GM12878 (cell line): ENCODE results near the gene BICC1. TPM values are rescaled to one million over a fixed set of nuclear protein-coding genes. Genes with fewer than 3 reads are reported as not detected.

Experiments used
- ATAC-seq: fragments of 200-7000 bp; cut with Tn5 transposase; 3 replicates; pipeline ENCODE4 v1.9.1; 2020; ENCODE audit warnings: mild to moderate bottlenecking, moderate library complexity
- BruUV-seq: library from RNA; stranded (reverse); fragments of 400-500 nt; replicated peaks from 2 replicates; lab custom pipeline; 2021; lab: Mats Ljungman, UMichigan
- CTCF ChIA-PET: fragments of 300-600 bp; sonication (Branson Sonifier 250); formaldehyde crosslinking; extraction: SDS; loops from one replicate; lab custom pipeline; 2021; ENCODE audit warnings: inconsistent platforms; lab: Yijun Ruan, JAX
- POLR2A ChIA-PET: fragments of 350-600 bp; formaldehyde crosslinking; extraction: SDS; loops from one replicate; lab custom pipeline; 2021; ENCODE audit warnings: inconsistent platforms; lab: Charles Lee
- RAD21 ChIA-PET: fragments of 300-600 bp; sonication (Branson Sonifier 250); formaldehyde crosslinking; loops from one replicate; lab custom pipeline; 2023; ENCODE audit warnings: antibody characterized with exemption; ENCODE audit not compliant: unreplicated experiment; lab: Charles Lee
- SMC1A ChIA-PET: fragments of 300-600 bp; sonication (Branson Sonifier 250); formaldehyde crosslinking; loops from one replicate; lab custom pipeline; 2023; ENCODE audit not compliant: unreplicated experiment, uncharacterized antibody; lab: Charles Lee
- DNase-seq: peaks from one replicate; pipeline ENCODE4 v3.0.0-alpha.2; 2011; ENCODE audit warnings: low read depth, low spot score
- FAIRE-seq: peaks from 3 replicates; lab custom pipeline; 2011; peaks lifted over from hg19 to GRCh38; lab: Jason Lieb, UNC
- H2AFZ ChIP-seq: 2 replicates; pipeline ENCODE4 v1.6.0; 2011; ENCODE audit warnings: low read depth, low read length, control low read depth; ENCODE audit not compliant: control insufficient read depth
- H3K27ac ChIP-seq: 2 replicates; pipeline ENCODE4 v1.5.1; 2011; ENCODE audit warnings: control low read depth; ENCODE audit not compliant: control insufficient read depth, insufficient read depth
- H3K27me3 ChIP-seq, 2 experiments: replicated peaks in 1 of 2; 2 replicates each; pipeline versions ENCODE4 v1.6.0 to v1.6.1; 2011; ENCODE audit warnings: low read length in 1 of 2; ENCODE audit not compliant: control insufficient read depth in 2 of 2, insufficient read depth in 2 of 2
- H3K36me3 ChIP-seq, 2 experiments: 2 replicates each; pipeline ENCODE4 v1.5.1; 2011; ENCODE audit warnings: low read length in 1 of 2; ENCODE audit not compliant: control insufficient read depth in 2 of 2, insufficient read depth in 2 of 2
- H3K4me1 ChIP-seq: 2 replicates; pipeline ENCODE4 v1.6.1; 2011; ENCODE audit warnings: mild to moderate bottlenecking, low read length, moderate library complexity, mixed read lengths; ENCODE audit not compliant: control insufficient read depth, insufficient read depth
- H3K4me2 ChIP-seq: 2 replicates; pipeline ENCODE4 v1.6.0; 2011; ENCODE audit warnings: control low read depth; ENCODE audit not compliant: control insufficient read depth, insufficient read depth
- H3K4me3 ChIP-seq: fragments of 200-600 bp; sonication (generic); 2 replicates; pipeline ENCODE4 v1.5.1; 2016
- H3K79me2 ChIP-seq: 2 replicates; pipeline ENCODE4 v1.6.0; 2011; ENCODE audit warnings: low read length; ENCODE audit not compliant: control insufficient read depth, insufficient read depth
- H3K9ac ChIP-seq: 2 replicates; pipeline ENCODE4 v1.8.0; 2011; ENCODE audit warnings: low read length, control low read depth, mixed read lengths; ENCODE audit not compliant: control insufficient read depth, insufficient read depth
- H3K9me3 ChIP-seq: replicated peaks from 3 replicates; pipeline ENCODE4 v1.5.1; 2011; ENCODE audit warnings: mild to moderate bottlenecking, low read length; ENCODE audit not compliant: control insufficient read depth, insufficient read depth
- H4K20me1 ChIP-seq: 2 replicates; pipeline ENCODE4 v1.6.0; 2011; ENCODE audit not compliant: control insufficient read depth, insufficient read depth
- MAX ChIP-seq: IDR thresholded peaks from 2 replicates; pipeline ENCODE4 v1.6.1; 2012; ENCODE audit warnings: low read depth, low read length, improper control_type of control experiment
- MTA3 ChIP-seq: IDR thresholded peaks from 2 replicates; pipeline ENCODE4 v1.6.1; 2012; ENCODE audit warnings: low read length, inconsistent platforms, borderline replicate concordance
- NRF1 ChIP-seq: conservative IDR thresholded peaks from 2 replicates; pipeline ENCODE4 v1.6.1; 2011; ENCODE audit warnings: mild to moderate bottlenecking, low read depth, low read length, improper control_type of control experiment
- ZNF384 ChIP-seq: IDR thresholded peaks from 2 replicates; pipeline ENCODE4 v1.6.1; 2012; ENCODE audit warnings: low read depth, mild to moderate bottlenecking, low read length, improper control_type of control experiment, borderline replicate concordance
- WGBS: methylation state at CpG from one replicate; pipeline ENCODE4 v1.1.6; 2016; ENCODE audit warnings: low lambda C conversion rate; ENCODE audit not compliant: insufficient replicate concordance, insufficient coverage; ENCODE audit errors: missing lambda C conversion rate; 5-methylcytosine and 5-hydroxymethylcytosine counted together
- in situ Hi-C: fragments of 300-500 bp; cut with MboI; formaldehyde crosslinking; loops from 9 replicates; pipeline ENCODE4 v1.14.3; 2018; ENCODE audit warnings: mixed read lengths
- intact Hi-C: fragments of 100-400 bp; cut with micrococcal nuclease; formaldehyde crosslinking; loops from one replicate; pipeline ENCODE4 v1.14.2; 2022; ENCODE audit not compliant: unreplicated experiment
- polyA plus RNA-seq, 11 experiments: library from polyadenylated mRNA; depleted of rRNA in 4 of 11; unstranded in 6 of 11; stranded (reverse) in 5 of 11; fragments of >200 nt; fragmentation: Nextera tagmentation in 4 of 11; fragmentation: Illumina TruSeq in 1 of 11; extraction: Ambion mirVana in 4 of 11; extraction: Trizol in 1 of 11; gene quantifications; 1 replicate in 1 of 11; 2 replicates in 10 of 11; pipeline versions ENCODE4 v1.2.1 to v1.2.3, GENCODE V29; 2011 to 2016; ENCODE audit warnings: inconsistent platforms in 2 of 11, missing spikeins in 2 of 11, low read depth in 1 of 11
- total RNA-seq, 4 experiments: library from RNA; depleted of rRNA in 3 of 4; stranded (reverse); fragments of >200 nt in 3 of 4; fragmentation: Illumina TruSeq in 1 of 4; extraction: Trizol in 1 of 4; gene quantifications; 2 replicates each; pipeline versions ENCODE4 v1.2.1 to v1.2.3, GENCODE V29; 2013 to 2021
- TF ChIP-seq, protein P1 (sequence below): fragments of 450-650 bp; IDR thresholded peaks from 2 replicates; pipeline ENCODE4 v1.6.1; 2017; ENCODE audit warnings: mild to moderate bottlenecking, moderate library complexity

BICC1 gene
- total and polyA plus RNA-seq, 10 of the 15 experiments (the other 5 are each of a cell fraction or from before 2014, with no cell fraction given) = 0.01 to 0.10 (median 0.04) TPM; not detected in 5

GRCh38 chr10:58576751-58577436 lies 64.2 kb downstream of the BICC1 start:
- BruUV-seq = no TSS peak
- ChIA-PET RAD21 (no interaction called here), CTCF (no interaction called here)

DNA sequence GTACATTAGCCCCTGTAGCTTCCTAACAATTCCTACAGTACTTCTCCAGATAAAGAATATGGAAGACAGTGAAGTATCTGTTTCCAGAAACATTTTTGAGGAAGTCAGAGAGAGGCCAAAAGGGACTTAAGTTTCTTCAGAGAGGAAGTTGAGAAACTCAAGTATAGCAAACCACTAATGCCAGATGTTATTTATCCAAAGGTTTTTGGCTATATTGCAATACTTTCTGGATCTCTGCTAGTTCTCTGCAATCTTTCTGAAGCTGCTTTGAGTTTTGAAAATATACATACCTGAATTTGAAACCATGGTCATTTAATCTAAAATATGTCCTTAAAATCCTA lies 64.7 kb downstream of the BICC1 start:
- Histone ChIP-seq H2AFZ (no peak overlapping the region), H3K27ac (no peak overlapping the region), H3K4me3 (no peak overlapping the region), H4K20me1 (no peaks in the 10 kb centered on the region), H3K79me2 (no peaks in the 10 kb centered on the region), H3K36me3 (no peaks in the 10 kb centered on the region), H3K9me3 (no peaks in the 10 kb centered on the region), H3K27me3 (no peaks in the 10 kb centered on the region), H3K9ac (no peak overlapping the region), H3K4me1 (no peaks in the 10 kb centered on the region)
- ChIA-PET RAD21 (no interaction called here), SMC1A (no interaction called here), POLR2A (no interaction called here), CTCF (no interaction called here)
- FAIRE-seq (no peak), DNase-seq (no peak)
- in situ Hi-C loops = no loop called here
- BruUV-seq = no TSS peak
- no peak for TF ChIP-seq MAX
- no peak for TF ChIP-seq NRF1
- TF ChIP-seq, protein P1, sequence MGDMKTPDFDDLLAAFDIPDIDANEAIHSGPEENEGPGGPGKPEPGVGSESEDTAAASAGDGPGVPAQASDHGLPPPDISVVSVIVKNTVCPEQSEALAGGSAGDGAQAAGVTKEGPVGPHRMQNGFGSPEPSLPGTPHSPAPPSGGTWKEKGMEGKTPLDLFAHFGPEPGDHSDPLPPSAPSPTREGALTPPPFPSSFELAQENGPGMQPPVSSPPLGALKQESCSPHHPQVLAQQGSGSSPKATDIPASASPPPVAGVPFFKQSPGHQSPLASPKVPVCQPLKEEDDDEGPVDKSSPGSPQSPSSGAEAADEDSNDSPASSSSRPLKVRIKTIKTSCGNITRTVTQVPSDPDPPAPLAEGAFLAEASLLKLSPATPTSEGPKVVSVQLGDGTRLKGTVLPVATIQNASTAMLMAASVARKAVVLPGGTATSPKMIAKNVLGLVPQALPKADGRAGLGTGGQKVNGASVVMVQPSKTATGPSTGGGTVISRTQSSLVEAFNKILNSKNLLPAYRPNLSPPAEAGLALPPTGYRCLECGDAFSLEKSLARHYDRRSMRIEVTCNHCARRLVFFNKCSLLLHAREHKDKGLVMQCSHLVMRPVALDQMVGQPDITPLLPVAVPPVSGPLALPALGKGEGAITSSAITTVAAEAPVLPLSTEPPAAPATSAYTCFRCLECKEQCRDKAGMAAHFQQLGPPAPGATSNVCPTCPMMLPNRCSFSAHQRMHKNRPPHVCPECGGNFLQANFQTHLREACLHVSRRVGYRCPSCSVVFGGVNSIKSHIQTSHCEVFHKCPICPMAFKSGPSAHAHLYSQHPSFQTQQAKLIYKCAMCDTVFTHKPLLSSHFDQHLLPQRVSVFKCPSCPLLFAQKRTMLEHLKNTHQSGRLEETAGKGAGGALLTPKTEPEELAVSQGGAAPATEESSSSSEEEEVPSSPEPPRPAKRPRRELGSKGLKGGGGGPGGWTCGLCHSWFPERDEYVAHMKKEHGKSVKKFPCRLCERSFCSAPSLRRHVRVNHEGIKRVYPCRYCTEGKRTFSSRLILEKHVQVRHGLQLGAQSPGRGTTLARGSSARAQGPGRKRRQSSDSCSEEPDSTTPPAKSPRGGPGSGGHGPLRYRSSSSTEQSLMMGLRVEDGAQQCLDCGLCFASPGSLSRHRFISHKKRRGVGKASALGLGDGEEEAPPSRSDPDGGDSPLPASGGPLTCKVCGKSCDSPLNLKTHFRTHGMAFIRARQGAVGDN = no peak
- no peak for TF ChIP-seq MTA3
- TF ChIP-seq, all 136 proteins: peak for 0
- intact Hi-C loops = no loop called here
- no peak for ATAC-seq
- H3K4me2 ChIP-seq = no peak overlapping the region

More at GRCh38 chr10:58576751-58577436, 64.2 kb downstream of the BICC1 start:
- Histone ChIP-seq H3K9me3 (no peaks in the 10 kb centered on the region), H3K4me3 (no peak overlapping the region), H2AFZ (no peak overlapping the region), H3K27me3 (no peaks in the 10 kb centered on the region), H3K27ac (no peak overlapping the region), H3K4me2 (no peak overlapping the region), H4K20me1 (no peaks in the 10 kb centered on the region), H3K9ac (no peak overlapping the region), H3K79me2 (no peaks in the 10 kb centered on the region), H3K36me3 (no peaks in the 10 kb centered on the region), H3K4me1 (no peaks in the 10 kb centered on the region)
- no peak for FAIRE-seq
- no peak for TF ChIP-seq ZNF384
- WGBS = 11% methylated on average over 3 of the region's 3 CpGs
- POLR2A ChIA-PET = no interaction called here
- intact Hi-C loops (no loop called here), in situ Hi-C loops (no loop called here)
- ATAC-seq = no peak
- no peak for DNase-seq
- SMC1A ChIA-PET = no interaction called here
